Kidney (tissue), 14 donors: Measurements from ENCODE around the gene PFKFB4. TPM values are rescaled to one million over a fixed set of nuclear protein-coding genes. Genes with fewer than 3 reads are reported as not detected.

ENCODE experiments used
- DNase-seq, 5 donors: peaks; one replicate each; pipeline ENCODE4 v3.0.0-alpha.2; 2013 to 2020
- FAIRE-seq: peaks from 2 replicates; lab custom pipeline; 2012; peaks lifted over from hg19 to GRCh38; lab: Jason Lieb, UNC
- H3K27ac ChIP-seq, 2 donors: one replicate each; pipeline ENCODE4 v1.7.0; 2013; ENCODE audit warnings: low read depth in 2 of 2, low read length in 2 of 2, inconsistent platforms in 1 of 2
- H3K27me3 ChIP-seq: one replicate; pipeline ENCODE4 v1.7.1; 2013; ENCODE audit warnings: low read length, inconsistent platforms; ENCODE audit not compliant: control insufficient read depth, insufficient read depth
- H3K36me3 ChIP-seq, 3 donors: one replicate each; pipeline versions ENCODE4 v1.7.0 to v1.7.1; 2013; ENCODE audit warnings: low read length in 3 of 3, control low read depth in 1 of 3, inconsistent platforms in 1 of 3; ENCODE audit not compliant: insufficient read depth in 3 of 3, control insufficient read depth in 2 of 3
- H3K4me1 ChIP-seq, 3 donors: one replicate each; pipeline versions ENCODE4 v1.7.0 to v1.7.1; 2013; ENCODE audit warnings: low read length in 3 of 3, inconsistent platforms in 1 of 3, low read depth in 1 of 3; ENCODE audit not compliant: control insufficient read depth in 2 of 3, insufficient read depth in 2 of 3
- H3K4me3 ChIP-seq, 3 donors: one replicate each; pipeline versions ENCODE4 v1.7.0 to v1.8.1; 2013; ENCODE audit warnings: low read length in 3 of 3, control low read depth in 1 of 3, inconsistent platforms in 1 of 3
- H3K9ac ChIP-seq, 3 donors: one replicate each; pipeline versions ENCODE4 v1.7.0 to v1.7.1; 2013; ENCODE audit warnings: low read length in 3 of 3, control low read depth in 1 of 3, inconsistent platforms in 1 of 3
- H3K9me3 ChIP-seq, 3 donors: one replicate each; pipeline versions ENCODE4 v1.7.0 to v1.7.1; 2013; ENCODE audit warnings: low read length in 3 of 3, control low read depth in 1 of 3, inconsistent platforms in 1 of 3; ENCODE audit not compliant: control insufficient read depth in 2 of 3, insufficient read depth in 1 of 3
- intact Hi-C: fragments of 100-400 bp; cut with DNase I; formaldehyde crosslinking; loops from one replicate; pipeline ENCODE4 v1.11.1; 2022
- polyA plus RNA-seq: library from polyadenylated mRNA; stranded (reverse); fragments of 350-450 nt; fragmentation: Illumina TruSeq; extraction: RNeasy Lipid Tissue Mini Kit (QIAGEN cat#74804); gene quantifications from one replicate; pipeline ENCODE4 v1.2.3, GENCODE V29; 2014; ENCODE audit warnings: low read depth, low replicate concordance; ENCODE audit not compliant: insufficient read depth
- total RNA-seq: library from RNA; stranded (reverse); fragmentation: NEBNext Ultra II Directional; extraction: Animal tissue kit (Norgen Biotek cat#: 25700); gene quantifications from one replicate; pipeline ENCODE4 v1.2.1, GENCODE V29; 2021
- TF ChIP-seq, protein P1 (sequence below): IDR thresholded peaks from 3 replicates; pipeline ENCODE4 v1.5.1; 2012; ENCODE audit warnings: mild to moderate bottlenecking, moderate library complexity, borderline replicate concordance; ENCODE audit not compliant: insufficient read depth; ENCODE audit errors: extremely low read depth
- donor health status: control.
- donor health status: control.
- donor health status: control.
- donor health status: control.
- donor health status: control.
- donor health status: DM: yes; HTN: yes; CAD: no.
- donor health status: Normal renal cell carcinoma (clear cell type).

Gene PFKFB4
- total and polyA plus RNA-seq, 2 donors from 2014 or later = 2.1 to 4.6 TPM

DNA sequence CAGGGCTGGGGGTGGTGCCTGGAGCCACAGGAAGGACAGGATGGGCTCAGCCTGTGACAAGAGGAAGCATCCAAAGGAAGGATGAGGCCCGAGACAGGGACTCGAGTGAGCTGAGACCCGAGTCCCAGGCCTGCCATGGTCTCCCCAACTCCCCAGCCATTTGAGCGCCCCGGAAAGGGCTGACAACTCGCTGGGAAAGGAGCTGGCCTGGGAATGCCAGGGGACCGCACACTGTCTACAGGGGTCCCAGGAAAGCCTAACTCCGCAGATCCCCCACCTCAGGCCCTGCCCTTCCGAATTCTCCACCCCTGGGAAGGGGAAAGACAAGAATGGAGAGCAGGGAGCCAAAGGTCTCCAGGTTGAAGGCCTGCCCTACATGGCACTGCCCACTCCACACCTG is 31.6 kb downstream of the PFKFB4 start:
- intact Hi-C loops = no loop called here
- peak in 1 of 5 donors; percentile 61 for DNase-seq
- TF ChIP-seq, protein P1, sequence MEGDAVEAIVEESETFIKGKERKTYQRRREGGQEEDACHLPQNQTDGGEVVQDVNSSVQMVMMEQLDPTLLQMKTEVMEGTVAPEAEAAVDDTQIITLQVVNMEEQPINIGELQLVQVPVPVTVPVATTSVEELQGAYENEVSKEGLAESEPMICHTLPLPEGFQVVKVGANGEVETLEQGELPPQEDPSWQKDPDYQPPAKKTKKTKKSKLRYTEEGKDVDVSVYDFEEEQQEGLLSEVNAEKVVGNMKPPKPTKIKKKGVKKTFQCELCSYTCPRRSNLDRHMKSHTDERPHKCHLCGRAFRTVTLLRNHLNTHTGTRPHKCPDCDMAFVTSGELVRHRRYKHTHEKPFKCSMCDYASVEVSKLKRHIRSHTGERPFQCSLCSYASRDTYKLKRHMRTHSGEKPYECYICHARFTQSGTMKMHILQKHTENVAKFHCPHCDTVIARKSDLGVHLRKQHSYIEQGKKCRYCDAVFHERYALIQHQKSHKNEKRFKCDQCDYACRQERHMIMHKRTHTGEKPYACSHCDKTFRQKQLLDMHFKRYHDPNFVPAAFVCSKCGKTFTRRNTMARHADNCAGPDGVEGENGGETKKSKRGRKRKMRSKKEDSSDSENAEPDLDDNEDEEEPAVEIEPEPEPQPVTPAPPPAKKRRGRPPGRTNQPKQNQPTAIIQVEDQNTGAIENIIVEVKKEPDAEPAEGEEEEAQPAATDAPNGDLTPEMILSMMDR = no peak
- FAIRE-seq = no peak
- H3K27me3 ChIP-seq = no peaks in the 10 kb centered on the region
- no peak overlapping the region for H3K4me3 ChIP-seq
- H3K4me1 ChIP-seq = no peaks in the 10 kb centered on the region
- no peak overlapping the region for H3K9ac ChIP-seq
- no peaks in the 10 kb centered on the region for H3K9me3 ChIP-seq
- H3K27ac ChIP-seq = no peak overlapping the region
- no peaks in the 10 kb centered on the region for H3K36me3 ChIP-seq

DNA sequence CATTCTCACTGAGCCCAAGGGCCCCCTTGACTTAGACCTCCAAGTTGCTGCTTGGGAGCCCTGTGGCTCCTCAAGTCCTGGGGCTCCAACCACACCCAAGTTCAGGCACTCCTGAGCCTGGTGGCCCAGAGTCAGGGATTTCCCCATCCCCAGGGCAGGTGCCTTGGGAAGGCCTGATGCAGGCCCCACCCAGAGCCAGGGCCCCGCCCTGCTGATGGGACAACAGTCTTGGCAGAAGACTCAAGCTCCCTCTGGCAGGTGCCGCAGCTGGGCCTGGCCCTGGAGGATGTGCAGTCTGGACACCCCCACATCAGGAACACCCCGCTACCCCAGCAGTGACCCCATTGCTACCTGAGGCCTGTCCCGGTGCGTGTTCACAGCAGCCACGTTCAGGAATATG is 35.0 kb downstream of the PFKFB4 start:
- TF ChIP-seq, protein P1 = no peak
- Histone ChIP-seq H3K9ac (no peak overlapping the region), H3K27me3 (no peaks in the 10 kb centered on the region), H3K27ac (no peak overlapping the region), H3K36me3 (no peaks in the 10 kb centered on the region), H3K4me3 (no peak overlapping the region), H3K4me1 (no peaks in the 10 kb centered on the region), H3K9me3 (no peaks in the 10 kb centered on the region)
- DNase-seq (no peak), FAIRE-seq (no peak)
- intact Hi-C loops = no loop called here

DNA sequence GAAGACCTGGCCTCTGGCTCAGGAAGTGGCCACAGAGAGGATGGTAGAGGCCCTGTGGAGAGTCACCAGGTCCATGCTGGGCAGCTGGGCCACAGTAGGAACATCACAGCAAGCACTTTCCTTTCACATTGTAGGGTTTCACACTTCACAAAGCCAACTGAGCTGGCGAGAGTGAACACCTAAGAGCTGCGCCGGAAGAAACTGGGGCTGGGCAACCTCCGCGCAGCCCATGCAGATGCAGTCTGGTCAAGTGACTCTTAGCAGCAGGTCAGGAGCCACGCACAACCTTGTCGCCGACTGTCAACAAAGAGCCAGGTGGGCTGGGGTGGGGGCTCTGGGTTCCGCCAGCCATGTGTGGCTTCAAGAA is 37.3 kb downstream of the PFKFB4 start:
- TF ChIP-seq, protein P1 = no peak
- FAIRE-seq = no peak
- DNase-seq = no peak
- Histone ChIP-seq H3K27ac (no peak overlapping the region), H3K27me3 (no peaks in the 10 kb centered on the region), H3K4me3 (no peak overlapping the region), H3K4me1 (no peaks in the 10 kb centered on the region), H3K9ac (no peak overlapping the region), H3K36me3 (no peaks in the 10 kb centered on the region), H3K9me3 (no peaks in the 10 kb centered on the region)
- intact Hi-C loops = no loop called here

DNA sequence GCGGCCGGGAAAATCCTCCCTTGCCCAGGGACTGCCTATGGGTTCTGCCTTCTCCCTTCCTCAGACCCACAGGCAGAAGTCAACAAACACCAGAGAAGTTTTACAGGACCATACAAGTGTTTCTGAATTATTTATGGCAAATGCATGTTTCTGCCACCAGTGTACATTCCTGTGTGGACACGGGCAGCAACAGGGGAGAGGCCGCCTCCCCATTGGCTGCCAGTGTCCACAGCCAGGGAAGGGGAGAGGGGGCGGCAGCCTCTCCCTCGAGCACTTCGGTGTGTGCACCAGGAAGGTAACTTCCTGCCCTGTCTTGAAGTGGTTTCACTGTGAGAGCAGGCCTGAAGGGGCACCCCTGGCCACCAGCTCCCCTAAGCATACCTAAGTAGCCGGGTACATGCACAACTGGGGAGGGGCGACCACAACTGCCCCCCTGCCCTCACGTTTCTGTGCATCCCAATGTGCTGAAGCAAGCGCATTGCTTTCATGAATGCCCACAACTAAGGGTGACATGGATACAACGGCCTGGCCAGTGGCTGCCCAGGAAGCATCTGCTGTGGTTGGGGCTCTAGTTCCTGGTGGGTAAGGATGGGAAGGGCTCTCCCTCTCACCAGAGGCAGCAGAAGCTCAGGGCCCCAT is 37.8 kb downstream of the PFKFB4 start:
- Histone ChIP-seq H3K9ac (no peak overlapping the region), H3K4me1 (no peaks in the 10 kb centered on the region), H3K27me3 (no peaks in the 10 kb centered on the region), H3K36me3 (no peaks in the 10 kb centered on the region), H3K4me3 (no peak overlapping the region), H3K9me3 (no peaks in the 10 kb centered on the region), H3K27ac (no peak overlapping the region)
- TF ChIP-seq, protein P1 = no peak
- DNase-seq (no peak), FAIRE-seq (no peak)
- intact Hi-C loops = no loop called here
